OCI-LY1 (cell line): ENCODE data around the gene PNMT.

Source experiments
- H2AFZ ChIP-seq: fragments of 200-600 bp; sonication (generic), shearing (Covaris generic); 2 replicates; pipeline ENCODE4 v1.6.0; 2014; ENCODE audit warnings: antibody characterized with exemption, mild to moderate bottlenecking, low read length
- H3F3A ChIP-seq: fragments of 200-600 bp; sonication (generic), shearing (Covaris generic); 2 replicates; pipeline ENCODE4 v1.6.0; 2014; ENCODE audit warnings: mild to moderate bottlenecking, antibody characterized with exemption, low read length, moderate library complexity; ENCODE audit not compliant: insufficient read depth
- H3K27ac ChIP-seq: fragments of 200-600 bp; sonication (generic); 2 replicates; pipeline ENCODE4 v1.5.1; 2014; ENCODE audit warnings: low read length, mixed run types, mild to moderate bottlenecking, low read depth; ENCODE audit not compliant: poor library complexity, severe bottlenecking
- H3K27me3 ChIP-seq: fragments of 200-600 bp; sonication (generic); 2 replicates; pipeline ENCODE4 v1.6.0; 2014; ENCODE audit warnings: antibody characterized with exemption, mild to moderate bottlenecking, low read length, moderate library complexity; ENCODE audit not compliant: insufficient read depth
- H3K36me3 ChIP-seq: fragments of 200-600 bp; sonication (generic); 2 replicates; pipeline ENCODE4 v1.6.1; 2014; ENCODE audit warnings: mild to moderate bottlenecking, antibody characterized with exemption, low read length, moderate library complexity, mixed read lengths; ENCODE audit not compliant: insufficient read depth
- H3K4me1 ChIP-seq: fragments of 200-600 bp; sonication (generic); 2 replicates; pipeline ENCODE4 v1.5.1; 2014; ENCODE audit warnings: mild to moderate bottlenecking, low read length, moderate library complexity; ENCODE audit not compliant: insufficient read depth, severe bottlenecking
- H3K4me2 ChIP-seq: fragments of 200-600 bp; sonication (generic), shearing (Covaris generic); 2 replicates; pipeline ENCODE4 v1.6.1; 2014; ENCODE audit warnings: low read length
- H3K4me3 ChIP-seq: fragments of 200-600 bp; sonication (generic); 2 replicates; pipeline ENCODE4 v1.5.1; 2014; ENCODE audit warnings: low read length, low read depth, mild to moderate bottlenecking, mixed read lengths; ENCODE audit not compliant: poor library complexity, severe bottlenecking
- H3K79me2 ChIP-seq: fragments of 200-600 bp; shearing (Covaris generic); 2 replicates; pipeline ENCODE4 v1.6.1; 2016; ENCODE audit warnings: mixed run types, low read length, mixed read lengths; ENCODE audit not compliant: insufficient read depth
- H3K9ac ChIP-seq: fragments of 200-600 bp; sonication (generic), shearing (Covaris generic); 2 replicates; pipeline ENCODE4 v1.6.1; 2014; ENCODE audit warnings: mild to moderate bottlenecking, low read length, mixed read lengths
- H3K9me2 ChIP-seq: fragments of 200-600 bp; sonication (generic), shearing (Covaris generic); 2 replicates; pipeline ENCODE4 v1.6.1; 2014; ENCODE audit warnings: low read depth, mild to moderate bottlenecking, low read length, mixed read lengths
- H3K9me3 ChIP-seq: fragments of 200-600 bp; shearing (Covaris generic); 2 replicates; pipeline ENCODE4 v1.6.1; 2014; ENCODE audit warnings: low read length, mixed read lengths
- H4K20me1 ChIP-seq: fragments of 200-600 bp; sonication (generic), shearing (Covaris generic); 2 replicates; pipeline ENCODE4 v1.6.0; 2016; ENCODE audit warnings: mild to moderate bottlenecking, low read length; ENCODE audit not compliant: insufficient read depth
- CTCF ChIP-seq: fragments of 200-600 bp; sonication (generic), shearing (Covaris generic); IDR thresholded peaks from 2 replicates; pipeline ENCODE4 v1.5.1; 2017; ENCODE audit warnings: mild to moderate bottlenecking, antibody characterized with exemption, low read length, moderate library complexity, mixed read lengths
- EZH2 ChIP-seq: fragments of 200-600 bp; sonication (generic), shearing (Covaris generic); IDR thresholded peaks from 2 replicates; pipeline ENCODE4 v1.8.0; 2017; ENCODE audit warnings: borderline replicate concordance, mixed run types, mild to moderate bottlenecking, antibody characterized with exemption, low read length, moderate library complexity, mixed read lengths

Gene PNMT

GRCh38 chr17:39687101-39687545 lies 18.9 kb downstream of the PNMT start:
- Histone ChIP-seq H3K27ac (peak overlapping the region; percentile 75), H3K9me2 (no peaks in the 10 kb centered on the region), H3K4me3 (peak overlapping the region; percentile 77), H3K9me3 (no peaks in the 10 kb centered on the region), H3K36me3 (no peaks in the 10 kb centered on the region), H2AFZ (peak overlapping the region; percentile 67; the same call in 1 of the 2 replicates), H3K4me1 (peaks cover 21% of the 10 kb centered on the region), H3K4me2 (peak overlapping the region; percentile 92), H3F3A (no peaks in the 10 kb centered on the region), H4K20me1 (no peaks in the 10 kb centered on the region), H3K9ac (peak overlapping the region; percentile 74), H3K27me3 (no peaks in the 10 kb centered on the region), H3K79me2 (no peaks in the 10 kb centered on the region)
- TF ChIP-seq EZH2 (no peak), CTCF (no peak)

- Histone ChIP-seq H3K4me1 (peaks cover 21% of the 10 kb centered on the region), H3K4me2 (peak within 1 kb of the TSS; percentile 92), H3K27me3 (no peaks in the 10 kb centered on the region), H3K4me3 (peak within 1 kb of the TSS; percentile 77), H3K9me3 (no peaks in the 10 kb centered on the region), H4K20me1 (no peaks in the 10 kb centered on the region), H3K36me3 (no peaks in the 10 kb centered on the region), H2AFZ (peak within 1 kb of the TSS; percentile 67; the same call in 1 of the 2 replicates), H3K79me2 (no peaks in the 10 kb centered on the region), H3K9ac (peak within 1 kb of the TSS; percentile 74), H3F3A (no peaks in the 10 kb centered on the region), H3K27ac (peak within 1 kb of the TSS; percentile 75), H3K9me2 (no peaks in the 10 kb centered on the region)
- TF ChIP-seq CTCF (no peak), EZH2 (no peak)
Observed at GRCh38 chr17:39687546-39688474, 19.6 kb downstream of the PNMT start, which contains the start of gene PGAP3. PGAP3 (minus strand) TSS chr17:39688057; CDS start chr17:39688014, 43 bp downstream.

- no peaks in the 10 kb centered on the region for H3K9me2 ChIP-seq
- peak overlapping the region; percentile 92 for H3K4me2 ChIP-seq
- TF ChIP-seq EZH2 (no peak), CTCF (no peak)
- H3K27me3 ChIP-seq, result no peaks in the 10 kb centered on the region
- H3K36me3 ChIP-seq, result no peaks in the 10 kb centered on the region
- H2AFZ ChIP-seq, result peak overlapping the region; percentile 59; the same call in 1 of the 2 replicates
- no peaks in the 10 kb centered on the region for H4K20me1 ChIP-seq
- H3K4me1 ChIP-seq, result peaks cover 21% of the 10 kb centered on the region
- H3K9ac ChIP-seq, result peak overlapping the region; percentile 74
- H3K4me3 ChIP-seq, result peak overlapping the region; percentile 77
- peak overlapping the region; percentile 75 for H3K27ac ChIP-seq
- H3K9me3 ChIP-seq, result no peaks in the 10 kb centered on the region
- no peaks in the 10 kb centered on the region for H3F3A ChIP-seq
- H3K79me2 ChIP-seq, result no peaks in the 10 kb centered on the region
Observed at GRCh38 chr17:39688475-39688835, 20.2 kb downstream of the PNMT start.
